ENCODE data around the gene RHO.

Gene RHO

DNA sequence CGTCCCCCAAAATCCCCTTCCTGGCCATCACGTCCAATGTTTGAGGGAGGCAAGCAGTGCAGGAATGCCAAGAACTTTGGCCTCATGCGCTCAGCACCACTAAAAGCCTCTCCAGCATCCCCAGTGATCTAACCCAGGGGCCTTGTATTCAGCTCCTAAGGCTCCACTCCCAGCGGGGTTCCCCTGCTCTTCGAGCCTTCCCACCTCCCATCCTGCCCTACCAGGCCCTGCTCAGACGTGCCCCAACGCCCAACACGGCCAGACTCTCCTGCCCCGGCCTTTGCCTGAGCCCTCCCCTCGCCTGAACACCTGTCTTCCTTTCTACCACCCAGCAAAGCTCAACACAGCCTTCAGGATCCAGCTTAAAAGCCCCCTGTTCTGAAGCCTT is 47.6 kb downstream of the RHO start:
- no peak for DNase-seq
- Histone ChIP-seq H2AFZ (ENCODE audit: low read depth, low read length) (no peak overlapping the region), H3K4me3 (ENCODE audit: insufficient read depth in 1 of 2, low read depth in 1 of 2, low read length in 2 of 2) (no peak overlapping the region), H2BK15ac (ENCODE audit: low read depth, poor library complexity, severe bottlenecking) (no peak overlapping the region), H3K36me3 (ENCODE audit: control insufficient read depth in 1 of 2, insufficient read depth in 2 of 2, low read depth in 1 of 2, low read length in 2 of 2) (peaks cover 91 to 93% of the 10 kb centered on the region in 2 experiments), H3K27ac (ENCODE audit: low read length, poor library complexity, severe bottlenecking) (no peak overlapping the region), H2BK12ac (ENCODE audit: low read length in 2 of 2) (no peak overlapping the region), H2BK5ac (ENCODE audit: low read depth, low read length, poor library complexity, severe bottlenecking) (no peak overlapping the region), H4K91ac (ENCODE audit: low read length) (no peak overlapping the region), H3K9me3 (ENCODE audit: control insufficient read depth, low read length) (no peaks in the 10 kb centered on the region), H3K79me1 (replicated peaks; ENCODE audit: low read length, poor library complexity, severe bottlenecking) (peaks cover 4% of the 10 kb centered on the region), H3K4me2 (ENCODE audit: low read length, poor library complexity, severe bottlenecking) (no peak overlapping the region), H2BK120ac (ENCODE audit: low read depth, low read length) (no peak overlapping the region), H3K27me3 (ENCODE audit: control insufficient read depth in 1 of 2, insufficient read depth in 1 of 2, low read length in 2 of 2) (no peaks in the 10 kb centered on the region), H3K9ac (ENCODE audit: low read length) (no peak overlapping the region), H3K14ac (ENCODE audit: low read length in 2 of 2) (no peak overlapping the region), H3K18ac (ENCODE audit: low read depth in 1 of 2, low read length in 2 of 2) (no peak overlapping the region), H3K23ac (ENCODE audit: low read length in 2 of 2) (no peak overlapping the region), H4K8ac (ENCODE audit: low read length) (no peak overlapping the region), H2AK5ac (ENCODE audit: low read length, severe bottlenecking) (no peak overlapping the region), H3K4ac (ENCODE audit: low read depth in 1 of 2, low read length in 2 of 2) (no peak overlapping the region), H3K4me1 (ENCODE audit: control insufficient read depth, insufficient read depth, low read depth, low read length) (peaks cover 37% of the 10 kb centered on the region)
- WGBS: 90% methylated on average over 10 of the region's 10 CpGs

DNA sequence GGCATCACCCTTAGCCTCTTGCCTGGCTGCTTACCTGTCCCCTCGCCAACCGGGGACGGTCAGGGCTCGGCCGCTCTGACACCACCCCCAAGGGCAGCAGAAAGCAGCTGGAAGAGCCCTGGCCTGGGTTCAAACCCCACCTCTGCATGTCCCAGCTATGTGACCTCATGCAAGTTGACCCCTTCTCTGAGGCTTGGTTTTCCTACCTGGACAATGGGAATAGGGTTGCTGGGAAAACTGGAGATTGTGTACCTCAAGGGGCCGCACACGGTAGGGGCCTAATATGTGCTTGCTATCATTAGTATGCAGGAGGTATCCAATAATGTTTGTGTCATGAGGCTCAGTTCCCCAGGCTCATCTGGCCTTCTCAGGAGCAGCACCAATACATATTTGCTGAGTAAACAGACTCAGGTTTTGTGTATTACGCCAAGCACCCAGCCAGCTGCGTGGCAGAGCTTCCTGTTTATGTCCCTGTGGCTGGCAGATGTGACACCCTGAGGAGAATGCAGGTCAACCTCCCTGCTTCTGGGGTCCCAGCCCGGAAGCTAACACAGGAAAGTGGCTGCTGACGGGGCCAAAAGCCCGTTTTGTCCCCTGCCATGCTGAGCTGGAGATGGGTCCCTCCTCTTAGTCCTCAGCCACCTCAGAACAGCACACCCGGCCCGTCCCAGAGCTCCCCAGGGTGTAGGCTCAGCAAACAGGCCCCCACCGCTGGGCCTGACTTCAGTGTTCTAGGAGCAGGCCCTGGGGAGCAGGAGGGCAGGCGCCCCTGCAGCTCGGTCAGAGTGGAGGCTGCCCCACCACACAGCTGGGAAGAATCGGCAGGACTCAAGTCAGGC is 48.3 kb downstream of the RHO start:
- DNase-seq: peak; percentile 28
- no peak overlapping the region for H3K4me3 ChIP-seq (ENCODE audit: insufficient read depth in 1 of 2, low read depth in 1 of 2, low read length in 2 of 2)
- H3K4me2 ChIP-seq (ENCODE audit: low read length, poor library complexity, severe bottlenecking): no peak overlapping the region
- H3K14ac ChIP-seq (ENCODE audit: low read length in 2 of 2): no peak overlapping the region
- no peaks in the 10 kb centered on the region for H3K9me3 ChIP-seq (ENCODE audit: control insufficient read depth, low read length)
- peaks cover 91 to 93% of the 10 kb centered on the region in 2 experiments for H3K36me3 ChIP-seq (ENCODE audit: control insufficient read depth in 1 of 2, insufficient read depth in 2 of 2, low read depth in 1 of 2, low read length in 2 of 2)
- H2BK5ac ChIP-seq (ENCODE audit: low read depth, low read length, poor library complexity, severe bottlenecking): no peak overlapping the region
- no peak overlapping the region for H2BK12ac ChIP-seq (ENCODE audit: low read length in 2 of 2)
- no peak overlapping the region for H3K27ac ChIP-seq (ENCODE audit: low read length, poor library complexity, severe bottlenecking)
- 84% methylated on average over 17 of the region's 18 CpGs for WGBS
- no peak overlapping the region for H3K18ac ChIP-seq (ENCODE audit: low read depth in 1 of 2, low read length in 2 of 2)
- no peak overlapping the region for H2BK15ac ChIP-seq (ENCODE audit: low read depth, poor library complexity, severe bottlenecking)
- no peak overlapping the region for H2BK120ac ChIP-seq (ENCODE audit: low read depth, low read length)
- H3K23ac ChIP-seq (ENCODE audit: low read length in 2 of 2): no peak overlapping the region
- H2AK5ac ChIP-seq (ENCODE audit: low read length, severe bottlenecking): peak overlapping the region; percentile 33
- no peak overlapping the region for H2AFZ ChIP-seq (ENCODE audit: low read depth, low read length)
- H3K79me1 ChIP-seq (replicated peaks; ENCODE audit: low read length, poor library complexity, severe bottlenecking): peaks cover 5% of the 10 kb centered on the region
- H3K4me1 ChIP-seq (ENCODE audit: control insufficient read depth, insufficient read depth, low read depth, low read length): peaks cover 37% of the 10 kb centered on the region
- no peaks in the 10 kb centered on the region for H3K27me3 ChIP-seq (ENCODE audit: control insufficient read depth in 1 of 2, insufficient read depth in 1 of 2, low read length in 2 of 2)
- no peak overlapping the region for H4K91ac ChIP-seq (ENCODE audit: low read length)
- no peak overlapping the region for H3K9ac ChIP-seq (ENCODE audit: low read length)
- H4K8ac ChIP-seq (ENCODE audit: low read length): peak overlapping the region; percentile 36
- no peak overlapping the region for H3K4ac ChIP-seq (ENCODE audit: low read depth in 1 of 2, low read length in 2 of 2)

DNA sequence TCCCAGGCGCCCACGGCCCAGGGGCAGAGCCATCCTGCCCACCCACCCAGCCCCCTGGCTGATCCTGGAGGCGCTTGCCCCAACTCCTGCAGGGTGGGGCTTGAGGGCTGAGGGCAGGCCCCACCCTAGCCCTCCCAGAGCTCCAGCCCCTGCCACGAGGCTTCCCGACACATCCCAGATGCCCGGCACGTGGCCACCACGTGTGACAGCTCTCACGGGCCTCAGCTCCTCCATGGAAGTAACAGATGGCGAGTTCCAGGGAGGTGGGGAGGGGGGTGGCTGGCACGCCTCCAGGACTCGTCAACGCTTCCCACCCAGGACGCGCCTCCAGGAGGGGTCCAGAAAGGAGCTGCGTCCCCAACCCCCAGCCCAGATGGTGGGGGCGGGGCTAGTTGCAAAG is 48.9 kb downstream of the RHO start:
- no peak overlapping the region for H3K4me3 ChIP-seq (ENCODE audit: insufficient read depth in 1 of 2, low read depth in 1 of 2, low read length in 2 of 2)
- H3K4me2 ChIP-seq (ENCODE audit: low read length, poor library complexity, severe bottlenecking): no peak overlapping the region
- H3K36me3 ChIP-seq (ENCODE audit: control insufficient read depth in 1 of 2, insufficient read depth in 2 of 2, low read depth in 1 of 2, low read length in 2 of 2): peaks cover 91 to 93% of the 10 kb centered on the region in 2 experiments
- peaks cover 9% of the 10 kb centered on the region for H3K79me1 ChIP-seq (replicated peaks; ENCODE audit: low read length, poor library complexity, severe bottlenecking)
- no peak overlapping the region for H3K9ac ChIP-seq (ENCODE audit: low read length)
- no peak overlapping the region for H2BK5ac ChIP-seq (ENCODE audit: low read depth, low read length, poor library complexity, severe bottlenecking)
- WGBS: 84% methylated on average over 17 of the region's 17 CpGs
- H2BK12ac ChIP-seq (ENCODE audit: low read length in 2 of 2): no peak overlapping the region
- no peak overlapping the region for H2AK5ac ChIP-seq (ENCODE audit: low read length, severe bottlenecking)
- H3K9me3 ChIP-seq (ENCODE audit: control insufficient read depth, low read length): no peaks in the 10 kb centered on the region
- no peak overlapping the region for H2BK15ac ChIP-seq (ENCODE audit: low read depth, poor library complexity, severe bottlenecking)
- no peak overlapping the region for H3K4ac ChIP-seq (ENCODE audit: low read depth in 1 of 2, low read length in 2 of 2)
- no peak overlapping the region for H4K8ac ChIP-seq (ENCODE audit: low read length)
- no peaks in the 10 kb centered on the region for H3K27me3 ChIP-seq (ENCODE audit: control insufficient read depth in 1 of 2, insufficient read depth in 1 of 2, low read length in 2 of 2)
- H3K18ac ChIP-seq (ENCODE audit: low read depth in 1 of 2, low read length in 2 of 2): no peak overlapping the region
- no peak overlapping the region for H4K91ac ChIP-seq (ENCODE audit: low read length)
- no peak overlapping the region for H3K27ac ChIP-seq (ENCODE audit: low read length, poor library complexity, severe bottlenecking)
- peaks cover 37% of the 10 kb centered on the region for H3K4me1 ChIP-seq (ENCODE audit: control insufficient read depth, insufficient read depth, low read depth, low read length)
- DNase-seq: no peak
- no peak overlapping the region for H3K23ac ChIP-seq (ENCODE audit: low read length in 2 of 2)
- H3K14ac ChIP-seq (ENCODE audit: low read length in 2 of 2): no peak overlapping the region
- no peak overlapping the region for H2BK120ac ChIP-seq (ENCODE audit: low read depth, low read length)
- H2AFZ ChIP-seq (ENCODE audit: low read depth, low read length): no peak overlapping the region

DNA sequence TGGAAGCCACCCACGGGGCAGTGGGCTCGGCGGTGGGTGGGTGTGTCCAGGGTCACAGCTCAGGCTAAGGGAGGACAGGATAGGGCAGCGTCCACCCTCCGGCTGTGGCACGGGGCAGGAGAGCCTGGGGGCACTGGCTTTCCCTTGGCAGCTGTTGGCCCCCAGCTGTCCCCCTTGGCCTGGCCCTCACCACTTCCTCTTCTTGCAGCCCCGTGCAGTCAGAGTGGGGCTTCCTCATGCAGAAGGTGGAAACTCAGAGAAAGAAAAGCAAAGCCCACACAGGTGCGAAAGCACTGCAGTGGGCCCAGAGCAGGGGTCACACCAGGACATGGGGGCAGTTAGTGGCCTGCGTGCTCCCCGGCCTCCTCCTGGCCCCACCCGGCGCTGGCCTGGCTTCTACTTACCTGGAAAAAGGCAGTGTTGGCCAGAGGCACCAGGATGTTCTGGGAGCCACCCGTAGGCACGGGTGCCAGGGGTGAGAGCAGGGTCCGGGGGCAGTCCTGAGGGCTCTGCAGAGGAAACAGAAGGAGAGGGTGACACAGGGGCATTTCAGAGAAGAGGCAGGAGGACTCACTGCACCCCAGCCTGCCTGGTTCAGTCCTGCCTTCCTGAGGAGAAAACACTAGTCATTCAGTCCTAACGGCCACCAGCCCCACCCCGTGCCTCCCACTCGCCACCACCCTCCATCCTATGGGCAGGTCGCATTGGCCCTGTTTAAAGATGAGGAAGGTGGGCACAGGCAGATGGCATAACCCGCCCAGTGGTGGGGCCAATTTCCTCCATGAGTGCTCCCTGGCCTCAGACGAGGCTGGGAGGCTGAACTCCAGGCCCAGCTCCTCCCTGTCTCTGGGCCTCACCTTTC is 49.7 kb downstream of the RHO start:
- H3K14ac ChIP-seq (ENCODE audit: low read length in 2 of 2): no peak overlapping the region
- no peak overlapping the region for H4K8ac ChIP-seq (ENCODE audit: low read length)
- H3K36me3 ChIP-seq (ENCODE audit: control insufficient read depth in 1 of 2, insufficient read depth in 2 of 2, low read depth in 1 of 2, low read length in 2 of 2): peaks cover 92 to 93% of the 10 kb centered on the region in 2 experiments
- no peak overlapping the region for H3K9ac ChIP-seq (ENCODE audit: low read length)
- no peak overlapping the region for H3K4me2 ChIP-seq (ENCODE audit: low read length, poor library complexity, severe bottlenecking)
- no peak overlapping the region for H2BK15ac ChIP-seq (ENCODE audit: low read depth, poor library complexity, severe bottlenecking)
- H3K18ac ChIP-seq (ENCODE audit: low read depth in 1 of 2, low read length in 2 of 2): no peak overlapping the region
- H3K9me3 ChIP-seq (ENCODE audit: control insufficient read depth, low read length): no peaks in the 10 kb centered on the region
- WGBS: 95% methylated on average over 21 of the region's 21 CpGs
- H3K4me1 ChIP-seq (ENCODE audit: control insufficient read depth, insufficient read depth, low read depth, low read length): peaks cover 37% of the 10 kb centered on the region
- peaks cover 9% of the 10 kb centered on the region for H3K79me1 ChIP-seq (replicated peaks; ENCODE audit: low read length, poor library complexity, severe bottlenecking)
- no peak overlapping the region for H3K27ac ChIP-seq (ENCODE audit: low read length, poor library complexity, severe bottlenecking)
- no peak overlapping the region for H2AK5ac ChIP-seq (ENCODE audit: low read length, severe bottlenecking)
- DNase-seq: no peak
- no peak overlapping the region for H2BK12ac ChIP-seq (ENCODE audit: low read length in 2 of 2)
- no peak overlapping the region for H2BK120ac ChIP-seq (ENCODE audit: low read depth, low read length)
- H3K23ac ChIP-seq (ENCODE audit: low read length in 2 of 2): no peak overlapping the region
- no peak overlapping the region for H2BK5ac ChIP-seq (ENCODE audit: low read depth, low read length, poor library complexity, severe bottlenecking)
- no peak overlapping the region for H3K4ac ChIP-seq (ENCODE audit: low read depth in 1 of 2, low read length in 2 of 2)
- H3K27me3 ChIP-seq (ENCODE audit: control insufficient read depth in 1 of 2, insufficient read depth in 1 of 2, low read length in 2 of 2): no peaks in the 10 kb centered on the region
- no peak overlapping the region for H3K4me3 ChIP-seq (ENCODE audit: insufficient read depth in 1 of 2, low read depth in 1 of 2, low read length in 2 of 2)
- H4K91ac ChIP-seq (ENCODE audit: low read length): no peak overlapping the region
- H2AFZ ChIP-seq (ENCODE audit: low read depth, low read length): no peak overlapping the region

All from mesenchymal stem cell (in vitro differentiated cells and primary cell).